ENCODE data around the gene DNM3. TPM values are rescaled to one million over a fixed set of nuclear protein-coding genes. Genes with fewer than 3 reads are reported as not detected.

Gene DNM3
- total RNA-seq, 1 donor from 2014 or later = 2.6 TPM

GRCh38 chr1:172144445-172145061, 303.3 kb downstream of the DNM3 start:
- Histone ChIP-seq H3K4me1 (ENCODE audit: control insufficient read depth in 3 of 3, insufficient read depth in 3 of 3, low read length in 3 of 3) (peaks cover 0 to 10% (median 4%) of the 10 kb centered on the region in 3 donors), H3K27ac (ENCODE audit: low read depth, low read length) (peak overlapping the region; percentile 79), H3K27me3 (ENCODE audit: control insufficient read depth in 3 of 3, insufficient read depth in 3 of 3, low read length in 3 of 3) (no peaks in the 10 kb centered on the region), H3K4me3 (ENCODE audit: low read length in 3 of 3) (peak overlapping the region; percentile 66 to 84 (median 73)), H3K9ac (ENCODE audit: low read depth in 1 of 3, low read length in 3 of 3) (peak overlapping the region; percentile 48 to 73 (median 73)), H3K36me3 (ENCODE audit: control insufficient read depth in 3 of 3, insufficient read depth in 3 of 3, low read length in 3 of 3) (no peaks in the 10 kb centered on the region), H3K9me3 (ENCODE audit: control insufficient read depth in 3 of 3, low read length in 3 of 3) (no peaks in the 10 kb centered on the region)

- Histone ChIP-seq H3K36me3 (ENCODE audit: control insufficient read depth in 3 of 3, insufficient read depth in 3 of 3, low read length in 3 of 3) (no peaks in the 10 kb centered on the region), H3K4me1 (ENCODE audit: control insufficient read depth in 3 of 3, insufficient read depth in 3 of 3, low read length in 3 of 3) (peaks cover 0 to 10% (median 4%) of the 10 kb centered on the region in 3 donors), H3K27ac (ENCODE audit: low read depth, low read length) (peak overlapping the region; percentile 79), H3K27me3 (ENCODE audit: control insufficient read depth in 3 of 3, insufficient read depth in 3 of 3, low read length in 3 of 3) (no peaks in the 10 kb centered on the region), H3K9ac (ENCODE audit: low read depth in 1 of 3, low read length in 3 of 3) (peak overlapping the region; percentile 48 to 73 (median 73)), H3K9me3 (ENCODE audit: control insufficient read depth in 3 of 3, low read length in 3 of 3) (no peaks in the 10 kb centered on the region), H3K4me3 (ENCODE audit: low read length in 3 of 3) (peak overlapping the region; percentile 66 to 84 (median 73))
Observed at GRCh38 chr1:172145231-172145651, 303.9 kb downstream of the DNM3 start.

GRCh38 chr1:172145656-172146055, 304.4 kb downstream of the DNM3 start:
- H3K4me3 ChIP-seq (ENCODE audit: low read length in 3 of 3) = no peak overlapping the region

GRCh38 chr1:172146141-172146850, 305.0 kb downstream of the DNM3 start:
- Histone ChIP-seq H3K27me3 (ENCODE audit: control insufficient read depth in 3 of 3, insufficient read depth in 3 of 3, low read length in 3 of 3) (no peaks in the 10 kb centered on the region), H3K36me3 (ENCODE audit: control insufficient read depth in 3 of 3, insufficient read depth in 3 of 3, low read length in 3 of 3) (no peaks in the 10 kb centered on the region), H3K27ac (ENCODE audit: low read depth, low read length) (peak overlapping the region; percentile 79), H3K9ac (ENCODE audit: low read depth in 1 of 3, low read length in 3 of 3) (peak overlapping the region in 1 of 3 donors; percentile 12), H3K4me1 (ENCODE audit: control insufficient read depth in 3 of 3, insufficient read depth in 3 of 3, low read length in 3 of 3) (peaks cover 0 to 10% (median 4%) of the 10 kb centered on the region in 3 donors), H3K9me3 (ENCODE audit: control insufficient read depth in 3 of 3, low read length in 3 of 3) (no peaks in the 10 kb centered on the region), H3K4me3 (ENCODE audit: low read length in 3 of 3) (no peak overlapping the region)

More at GRCh38 chr1:172145656-172146055, 304.4 kb downstream of the DNM3 start:
- H3K27me3 ChIP-seq (ENCODE audit: control insufficient read depth in 3 of 3, insufficient read depth in 3 of 3, low read length in 3 of 3) = no peaks in the 10 kb centered on the region
- peak overlapping the region in 1 of 3 donors; percentile 73 for H3K9ac ChIP-seq (ENCODE audit: low read depth in 1 of 3, low read length in 3 of 3)
- H3K4me1 ChIP-seq (ENCODE audit: control insufficient read depth in 3 of 3, insufficient read depth in 3 of 3, low read length in 3 of 3) = peaks cover 0 to 10% (median 4%) of the 10 kb centered on the region in 3 donors
- no peaks in the 10 kb centered on the region for H3K36me3 ChIP-seq (ENCODE audit: control insufficient read depth in 3 of 3, insufficient read depth in 3 of 3, low read length in 3 of 3)
- H3K9me3 ChIP-seq (ENCODE audit: control insufficient read depth in 3 of 3, low read length in 3 of 3) = no peaks in the 10 kb centered on the region
- H3K27ac ChIP-seq (ENCODE audit: low read depth, low read length) = peak overlapping the region; percentile 79

- no peak overlapping the region for H3K4me3 ChIP-seq (ENCODE audit: low read length in 3 of 3)
- H3K9ac ChIP-seq (ENCODE audit: low read depth in 1 of 3, low read length in 3 of 3) = no peak overlapping the region
- H3K27me3 ChIP-seq (ENCODE audit: control insufficient read depth in 3 of 3, insufficient read depth in 3 of 3, low read length in 3 of 3) = no peaks in the 10 kb centered on the region
- peaks cover 0 to 10% (median 4%) of the 10 kb centered on the region in 3 donors for H3K4me1 ChIP-seq (ENCODE audit: control insufficient read depth in 3 of 3, insufficient read depth in 3 of 3, low read length in 3 of 3)
- H3K36me3 ChIP-seq (ENCODE audit: control insufficient read depth in 3 of 3, insufficient read depth in 3 of 3, low read length in 3 of 3) = no peaks in the 10 kb centered on the region
- no peak overlapping the region for H3K27ac ChIP-seq (ENCODE audit: low read depth, low read length)
- H3K9me3 ChIP-seq (ENCODE audit: control insufficient read depth in 3 of 3, low read length in 3 of 3) = no peaks in the 10 kb centered on the region
Observed at GRCh38 chr1:172147541-172147940, 306.2 kb downstream of the DNM3 start.

- H3K36me3 ChIP-seq (ENCODE audit: control insufficient read depth in 3 of 3, insufficient read depth in 3 of 3, low read length in 3 of 3) = no peaks in the 10 kb centered on the region
- H3K4me3 ChIP-seq (ENCODE audit: low read length in 3 of 3) = no peak overlapping the region
- H3K27ac ChIP-seq (ENCODE audit: low read depth, low read length) = no peak overlapping the region
- no peaks in the 10 kb centered on the region for H3K27me3 ChIP-seq (ENCODE audit: control insufficient read depth in 3 of 3, insufficient read depth in 3 of 3, low read length in 3 of 3)
- H3K9me3 ChIP-seq (ENCODE audit: control insufficient read depth in 3 of 3, low read length in 3 of 3) = no peaks in the 10 kb centered on the region
- H3K9ac ChIP-seq (ENCODE audit: low read depth in 1 of 3, low read length in 3 of 3) = no peak overlapping the region
- H3K4me1 ChIP-seq (ENCODE audit: control insufficient read depth in 3 of 3, insufficient read depth in 3 of 3, low read length in 3 of 3) = peaks cover 0 to 10% (median 4%) of the 10 kb centered on the region in 3 donors
Observed at GRCh38 chr1:172148213-172148612, 306.9 kb downstream of the DNM3 start.

- H3K27me3 ChIP-seq (ENCODE audit: control insufficient read depth in 3 of 3, insufficient read depth in 3 of 3, low read length in 3 of 3) = no peaks in the 10 kb centered on the region
- H3K4me1 ChIP-seq (ENCODE audit: control insufficient read depth in 3 of 3, insufficient read depth in 3 of 3, low read length in 3 of 3) = peaks cover 0 to 10% (median 4%) of the 10 kb centered on the region in 3 donors
- no peak overlapping the region for H3K27ac ChIP-seq (ENCODE audit: low read depth, low read length)
- H3K36me3 ChIP-seq (ENCODE audit: control insufficient read depth in 3 of 3, insufficient read depth in 3 of 3, low read length in 3 of 3) = no peaks in the 10 kb centered on the region
- H3K9ac ChIP-seq (ENCODE audit: low read depth in 1 of 3, low read length in 3 of 3) = no peak overlapping the region
- no peak overlapping the region for H3K4me3 ChIP-seq (ENCODE audit: low read length in 3 of 3)
- H3K9me3 ChIP-seq (ENCODE audit: control insufficient read depth in 3 of 3, low read length in 3 of 3) = no peaks in the 10 kb centered on the region
Observed at GRCh38 chr1:172148707-172149106, 307.4 kb downstream of the DNM3 start.

- H3K4me1 ChIP-seq (ENCODE audit: control insufficient read depth in 3 of 3, insufficient read depth in 3 of 3, low read length in 3 of 3) = peaks cover 0 to 7% (median 4%) of the 10 kb centered on the region in 3 donors
- H3K9ac ChIP-seq (ENCODE audit: low read depth in 1 of 3, low read length in 3 of 3) = no peak overlapping the region
- no peaks in the 10 kb centered on the region for H3K27me3 ChIP-seq (ENCODE audit: control insufficient read depth in 3 of 3, insufficient read depth in 3 of 3, low read length in 3 of 3)
- H3K27ac ChIP-seq (ENCODE audit: low read depth, low read length) = no peak overlapping the region
- H3K4me3 ChIP-seq (ENCODE audit: low read length in 3 of 3) = no peak overlapping the region
- H3K9me3 ChIP-seq (ENCODE audit: control insufficient read depth in 3 of 3, low read length in 3 of 3) = no peaks in the 10 kb centered on the region
- no peaks in the 10 kb centered on the region for H3K36me3 ChIP-seq (ENCODE audit: control insufficient read depth in 3 of 3, insufficient read depth in 3 of 3, low read length in 3 of 3)
Observed at GRCh38 chr1:172149346-172149745, 308.0 kb downstream of the DNM3 start.

- no peaks in the 10 kb centered on the region for H3K27me3 ChIP-seq (ENCODE audit: control insufficient read depth in 3 of 3, insufficient read depth in 3 of 3, low read length in 3 of 3)
- H3K9ac ChIP-seq (ENCODE audit: low read depth in 1 of 3, low read length in 3 of 3) = no peak overlapping the region
- H3K36me3 ChIP-seq (ENCODE audit: control insufficient read depth in 3 of 3, insufficient read depth in 3 of 3, low read length in 3 of 3) = no peaks in the 10 kb centered on the region
- H3K4me3 ChIP-seq (ENCODE audit: low read length in 3 of 3) = no peak overlapping the region
- H3K27ac ChIP-seq (ENCODE audit: low read depth, low read length) = no peak overlapping the region
- no peaks in the 10 kb centered on the region for H3K9me3 ChIP-seq (ENCODE audit: control insufficient read depth in 3 of 3, low read length in 3 of 3)
- no peaks in the 10 kb centered on the region for H3K4me1 ChIP-seq (ENCODE audit: control insufficient read depth in 3 of 3, insufficient read depth in 3 of 3, low read length in 3 of 3)
Observed at GRCh38 chr1:172154551-172154950, 313.3 kb downstream of the DNM3 start.

- Histone ChIP-seq H3K36me3 (ENCODE audit: control insufficient read depth in 3 of 3, insufficient read depth in 3 of 3, low read length in 3 of 3) (no peaks in the 10 kb centered on the region), H3K27me3 (ENCODE audit: control insufficient read depth in 3 of 3, insufficient read depth in 3 of 3, low read length in 3 of 3) (no peaks in the 10 kb centered on the region), H3K4me3 (ENCODE audit: low read length in 3 of 3) (no peak overlapping the region), H3K27ac (ENCODE audit: low read depth, low read length) (no peak overlapping the region), H3K4me1 (ENCODE audit: control insufficient read depth in 3 of 3, insufficient read depth in 3 of 3, low read length in 3 of 3) (no peaks in the 10 kb centered on the region), H3K9ac (ENCODE audit: low read depth in 1 of 3, low read length in 3 of 3) (no peak overlapping the region), H3K9me3 (ENCODE audit: control insufficient read depth in 3 of 3, low read length in 3 of 3) (no peaks in the 10 kb centered on the region)
Observed at GRCh38 chr1:172155766-172156165, 314.5 kb downstream of the DNM3 start.
